Activated CD4-positive, alpha-beta T cell treated with anti-CD3 and anti-CD28 coated beads, Interleukin-2, amount 50 U/mL, for 1 hour (primary cell): ENCODE results near the gene CORO1A.
"Not testable (repeated sequence)": the region's sequence is repeated elsewhere in the genome, so short reads cannot be mapped to it uniquely, and the experiment has no call there.

Experiments
- DNase-seq: peaks from one replicate; pipeline ENCODE4 v3.0.0-alpha.2; 2020

The CORO1A gene

GRCh38 chr16:30173054-30173453, 10.3 kb upstream of the CORO1A start:
- no peak for DNase-seq

GRCh38 chr16:30176876-30177275, 6.5 kb upstream of the CORO1A start:
- not testable (repeated sequence) for DNase-seq

GRCh38 chr16:30179195-30179594, 4.2 kb upstream of the CORO1A start:
- no peak for DNase-seq

- DNase-seq, result no peak
These were observed 3.5 kb upstream of the CORO1A start for GRCh38 chr16:30179931-30180330.

GRCh38 chr16:30180741-30181140, 2.7 kb upstream of the CORO1A start:
- no peak for DNase-seq

- peak; percentile 69 for DNase-seq
These were observed 891 bp downstream of the CORO1A start for GRCh38 chr16:30184096-30184890.

GRCh38 chr16:30184891-30185682, 1.7 kb downstream of the CORO1A start:
- peak; percentile 19 for DNase-seq

GRCh38 chr16:30185683-30186421, 2.5 kb downstream of the CORO1A start:
- DNase-seq, result peak; percentile 76

- DNase-seq, result peak; percentile 22
These were observed 3.0 kb downstream of the CORO1A start for GRCh38 chr16:30186444-30186781.

GRCh38 chr16:30186782-30187555, 3.6 kb downstream of the CORO1A start:
- DNase-seq, result peak; percentile 91

- DNase-seq, result no peak
These were observed 4.1 kb downstream of the CORO1A start for GRCh38 chr16:30187556-30187865.

GRCh38 chr16:30187971-30188561, 4.7 kb downstream of the CORO1A start:
- DNase-seq, result no peak

GRCh38 chr16:30191158-30191557, 7.8 kb downstream of the CORO1A start:
- DNase-seq, result not testable (repeated sequence)

GRCh38 chr16:30193098-30193497, 9.7 kb downstream of the CORO1A start:
- DNase-seq, result not testable (repeated sequence)

- not testable (repeated sequence) for DNase-seq
These were observed 10.2 kb downstream of the CORO1A start, which contains the start of the genes BOLA2B and SLX1A for GRCh38 chr16:30193615-30194014. Gene BOLA2B, minus strand, starts transcription at chr16:30193666. Its CDS starts 71 bp downstream, at chr16:30193595. Gene SLX1A, plus strand, starts transcription at chr16:30193875. Its CDS starts 210 bp downstream, at chr16:30194085.

GRCh38 chr16:30194172-30194925, 10.9 kb downstream of the CORO1A start:
- DNase-seq, result not testable (repeated sequence)

- not testable (repeated sequence) for DNase-seq
These were observed 13.6 kb downstream of the CORO1A start for GRCh38 chr16:30197001-30197400.

- DNase-seq, result not testable (repeated sequence)
These were observed 15.6 kb downstream of the CORO1A start, which contains the start of gene SULT1A3 for GRCh38 chr16:30199049-30199448. Gene SULT1A3, plus strand, starts transcription at chr16:30199255. Its CDS starts 1,474 bp downstream, at chr16:30200729.

GRCh38 chr16:30199608-30200343, 16.4 kb downstream of the CORO1A start:
- not testable (repeated sequence) for DNase-seq

GRCh38 chr16:30205541-30206236, 22.3 kb downstream of the CORO1A start:
- DNase-seq, result peak; percentile 7
